ENCODE measurements around the gene IL1RAPL1. TPM values are rescaled to one million over a fixed set of nuclear protein-coding genes. Genes with fewer than 3 reads are reported as not detected.
"Not testable (repeated sequence)": the region's sequence is repeated elsewhere in the genome, so short reads cannot be mapped to it uniquely, and the experiment has no call there.

Gene IL1RAPL1
- total and polyA plus RNA-seq, 9 of the 15 experiments (the other 6 are each of a cell fraction or from before 2014, with no cell fraction given): 0.04 to 0.07 (median 0.04) TPM; not detected in 6

DNA sequence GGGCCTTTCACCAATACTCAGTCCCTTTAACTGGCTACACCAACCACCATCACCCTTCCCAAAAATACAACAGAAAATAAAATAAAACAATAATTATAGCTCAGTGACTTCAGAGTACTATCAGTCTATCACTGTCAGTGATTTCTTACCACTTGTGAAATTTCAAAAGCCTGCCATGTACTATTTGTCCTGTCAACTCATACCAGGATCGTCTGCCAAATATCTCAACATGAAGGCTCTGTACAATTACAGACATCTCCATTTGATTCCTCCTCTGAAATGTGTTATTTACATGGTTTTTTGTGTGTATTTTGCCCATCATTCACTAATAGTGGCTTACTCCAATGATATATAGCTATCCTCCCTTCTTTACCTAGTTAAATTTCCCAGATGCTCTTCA, 772.0 kb downstream of the IL1RAPL1 start:
- in situ Hi-C loops (cut with MboI) (no loop called here), intact Hi-C loops (cut with micrococcal nuclease) (no loop called here)
- H3K79me2 ChIP-seq (ENCODE audit: control insufficient read depth, insufficient read depth, low read length): no peaks in the 10 kb centered on the region
- H3K4me2 ChIP-seq (ENCODE audit: insufficient read depth, low read length): no peak overlapping the region
- no peaks in the 10 kb centered on the region for H3K36me3 ChIP-seq (ENCODE audit: control insufficient read depth, insufficient read depth, low read length)
- TF ChIP-seq NFXL1 (CRISPR knock-in tag; IDR thresholded peaks at IDR 0.05) (no peak), E2F3 (CRISPR knock-in tag; IDR thresholded peaks at IDR 0.05) (no peak), ZNF212 (CRISPR knock-in tag; IDR thresholded peaks at IDR 0.05) (no peak), TAL1 (IDR thresholded peaks at IDR 0.05) (no peak), BDP1 (IDR thresholded peaks at IDR 0.05; ENCODE audit: insufficient read depth, insufficient read length) (no peak), THRAP3 (IDR thresholded peaks at IDR 0.05; ENCODE audit: borderline replicate concordance) (no peak), ZNF3 (CRISPR knock-in tag; IDR thresholded peaks at IDR 0.05) (no peak)
- H3K4me1 ChIP-seq (replicated peaks in 1 of 2; ENCODE audit: control insufficient read depth in 2 of 2, insufficient read depth in 2 of 2, low read length in 2 of 2): no peaks in the 10 kb centered on the region
- no peak overlapping the region for H3K9ac ChIP-seq (ENCODE audit: insufficient read depth in 1 of 2, low read depth in 2 of 2, low read length in 2 of 2)
- ChIA-PET CTCF (ENCODE audit: low intra/inter-chr PET ratio) (no interaction called here), POLR2A (no interaction called here)
- no peak for ATAC-seq
- no peaks in the 10 kb centered on the region for H3K9me3 ChIP-seq (replicated peaks; ENCODE audit: control insufficient read depth, insufficient read depth, low read depth, low read length)
- no TSS peak for BruUV-seq (replicated peaks)
- FAIRE-seq: no peak
- no peak for DNase-seq (ENCODE audit: extremely low read depth in 1 of 4, low spot score in 3 of 4)
- no peak overlapping the region for H3K4me3 ChIP-seq
- H3K9me1 ChIP-seq (ENCODE audit: control insufficient read depth, insufficient read depth, low read length): no peaks in the 10 kb centered on the region
- 20% methylated on average over 1 of the region's 1 CpG for WGBS (ENCODE audit: insufficient coverage, low coverage, missing lambda C conversion rate)
- H3K27me3 ChIP-seq (ENCODE audit: control insufficient read depth in 2 of 2, insufficient read depth in 2 of 2, low read length in 2 of 2): no peaks in the 10 kb centered on the region
- no peak overlapping the region for H2AFZ ChIP-seq (ENCODE audit: low read depth, low read length)
- no peaks in the 10 kb centered on the region for H4K20me1 ChIP-seq (replicated peaks; ENCODE audit: control insufficient read depth, insufficient read depth, low read length)
- no peak overlapping the region for H3K27ac ChIP-seq (ENCODE audit: extremely low read depth, low read depth, low read length)

- H3K27ac ChIP-seq (ENCODE audit: extremely low read depth, low read depth, low read length); H2AFZ ChIP-seq (ENCODE audit: low read depth, low read length); ATAC-seq; H3K27me3 ChIP-seq (ENCODE audit: control insufficient read depth in 2 of 2, insufficient read depth in 2 of 2, low read length in 2 of 2); DNase-seq (ENCODE audit: extremely low read depth in 1 of 4, low spot score in 3 of 4); H3K4me2 ChIP-seq (ENCODE audit: insufficient read depth, low read length); POLR2A ChIA-PET; H4K20me1 ChIP-seq (replicated peaks; ENCODE audit: control insufficient read depth, insufficient read depth, low read length); CTCF ChIA-PET (ENCODE audit: low intra/inter-chr PET ratio); in situ Hi-C loops (cut with MboI); H3K9ac ChIP-seq (ENCODE audit: insufficient read depth in 1 of 2, low read depth in 2 of 2, low read length in 2 of 2); intact Hi-C loops (cut with micrococcal nuclease); H3K36me3 ChIP-seq (ENCODE audit: control insufficient read depth, insufficient read depth, low read length); H3K4me3 ChIP-seq; H3K9me1 ChIP-seq (ENCODE audit: control insufficient read depth, insufficient read depth, low read length); H3K79me2 ChIP-seq (ENCODE audit: control insufficient read depth, insufficient read depth, low read length); BruUV-seq (replicated peaks); H3K4me1 ChIP-seq (replicated peaks in 1 of 2; ENCODE audit: control insufficient read depth in 2 of 2, insufficient read depth in 2 of 2, low read length in 2 of 2); H3K9me3 ChIP-seq (replicated peaks; ENCODE audit: control insufficient read depth, insufficient read depth, low read depth, low read length): not testable (repeated sequence)
- peak; percentile 32 for FAIRE-seq
Observed at GRCh38 chrX:29374765-29375164, 787.5 kb downstream of the IL1RAPL1 start.

Measured in K562 (cell line).